HG02759 (cell line): ENCODE measurements around the gene UMPS.

ENCODE experiments used
- ATAC-seq: cut with Tn5 transposase; IDR thresholded peaks from one replicate; pipeline ENCODE4 v1.9.1; 2021; ENCODE audit warnings: mild to moderate bottlenecking, moderate library complexity; ENCODE audit not compliant: unreplicated experiment

UMPS gene

DNA sequence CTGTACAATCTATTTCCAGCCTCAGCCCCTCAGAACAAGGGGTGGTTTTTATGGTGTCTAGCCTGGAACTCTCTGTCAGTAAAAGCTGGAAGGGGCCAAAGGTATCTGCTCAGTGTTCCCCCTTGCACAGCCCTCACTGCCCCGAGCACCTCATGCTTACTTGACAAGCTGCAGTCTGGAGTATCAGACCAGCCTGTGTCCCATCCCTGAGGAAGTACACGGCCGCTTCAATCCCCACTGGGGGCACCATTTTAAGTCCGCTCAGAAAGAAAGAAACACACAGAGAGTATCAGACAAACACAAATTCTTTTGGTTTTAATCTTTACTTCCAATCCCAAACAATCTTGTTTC, 32.4 kb downstream of the UMPS start:
- ATAC-seq = no peak

GRCh38 chr3:124763206-124763605, 33.0 kb downstream of the UMPS start:
- no peak for ATAC-seq

GRCh38 chr3:124763644-124764358, 33.5 kb downstream of the UMPS start:
- ATAC-seq = no peak

DNA sequence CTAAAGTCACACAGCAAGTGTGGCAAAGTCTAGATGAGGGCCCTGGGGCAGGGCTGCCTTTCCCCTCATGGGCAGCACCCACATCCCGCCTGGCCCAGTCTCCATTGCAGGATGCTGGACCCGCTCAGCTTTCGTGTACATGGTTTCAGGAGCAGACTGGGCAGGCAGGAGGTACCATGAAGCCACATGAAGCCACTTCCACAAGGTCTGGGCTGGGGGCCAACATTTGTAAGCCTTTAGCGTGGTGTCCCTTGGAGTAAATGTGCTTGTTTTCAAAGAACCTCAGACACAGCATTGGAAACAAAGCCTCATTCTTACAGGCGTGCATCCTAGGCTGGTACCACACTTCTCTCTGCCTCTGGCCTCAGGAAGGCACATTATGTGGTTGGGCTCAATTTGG, 34.5 kb downstream of the UMPS start:
- ATAC-seq = no peak

GRCh38 chr3:124765197-124765840, 35.1 kb downstream of the UMPS start:
- ATAC-seq = no peak

DNA sequence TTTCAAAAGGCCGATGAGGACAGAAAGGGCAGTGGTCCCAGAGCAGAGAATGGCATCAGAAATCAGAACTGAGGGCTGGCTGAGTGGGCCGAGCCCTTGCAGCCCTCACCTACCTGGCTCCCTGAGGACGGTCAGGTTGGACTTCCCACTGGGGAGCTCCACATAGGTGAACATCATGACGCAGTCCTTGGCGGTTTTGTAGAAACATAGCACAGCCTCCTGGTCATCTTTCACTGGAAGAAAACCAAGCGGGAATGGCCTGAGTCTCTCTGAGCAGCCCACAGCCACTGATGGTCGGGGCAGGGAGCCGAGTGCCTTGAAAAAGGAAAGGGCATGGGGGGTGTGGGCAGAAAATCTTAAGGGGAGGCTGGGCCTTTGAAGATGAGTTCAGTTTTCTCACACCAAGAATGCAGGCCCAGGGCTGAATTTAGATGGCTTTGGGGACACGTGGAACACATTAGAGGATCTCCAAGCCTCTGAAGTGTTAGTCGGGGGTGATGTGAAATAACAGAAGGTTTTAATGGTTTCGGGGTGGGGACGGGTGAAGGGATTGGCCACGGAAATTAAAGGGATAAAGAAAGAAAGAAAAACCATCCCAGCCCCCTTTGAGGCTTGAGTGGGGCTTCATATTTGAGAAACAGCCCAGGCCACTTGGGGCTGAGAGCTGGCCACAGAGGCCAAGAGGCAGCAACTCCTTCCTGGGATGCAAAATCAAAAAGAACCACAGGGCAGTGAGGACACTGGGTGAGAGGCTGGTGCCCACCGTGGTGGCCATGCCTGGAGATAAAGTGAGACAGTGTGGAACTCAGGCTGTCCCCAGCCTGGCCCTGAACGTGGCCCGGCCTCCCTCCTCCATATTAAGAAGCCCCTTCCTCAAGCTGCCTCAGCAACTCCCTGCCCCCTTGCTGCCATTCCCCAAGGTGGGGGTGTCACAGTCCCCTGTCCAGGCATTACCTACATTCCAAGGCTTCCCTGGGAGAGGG, 36.2 kb downstream of the UMPS start:
- ATAC-seq = no peak

DNA sequence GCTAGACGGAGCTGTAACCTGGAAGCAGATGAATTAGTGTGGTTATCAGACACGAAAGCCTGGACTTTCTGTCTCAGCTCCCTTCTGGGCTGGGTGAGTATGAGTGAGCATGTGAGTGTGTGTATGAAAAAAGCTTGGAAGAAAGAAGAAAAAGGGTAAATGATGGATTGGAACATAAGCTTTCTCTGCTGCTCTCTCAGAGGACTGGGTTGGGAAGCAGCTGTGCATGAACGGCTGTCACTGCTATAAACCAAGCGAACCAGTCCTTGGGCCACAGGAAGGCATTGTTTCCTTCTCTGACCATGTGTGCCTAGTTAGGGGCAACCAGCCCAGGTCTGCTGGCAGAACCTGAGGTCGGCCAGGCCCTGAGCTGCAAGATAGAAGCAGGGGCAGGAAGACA, 37.0 kb downstream of the UMPS start:
- ATAC-seq = no peak

DNA sequence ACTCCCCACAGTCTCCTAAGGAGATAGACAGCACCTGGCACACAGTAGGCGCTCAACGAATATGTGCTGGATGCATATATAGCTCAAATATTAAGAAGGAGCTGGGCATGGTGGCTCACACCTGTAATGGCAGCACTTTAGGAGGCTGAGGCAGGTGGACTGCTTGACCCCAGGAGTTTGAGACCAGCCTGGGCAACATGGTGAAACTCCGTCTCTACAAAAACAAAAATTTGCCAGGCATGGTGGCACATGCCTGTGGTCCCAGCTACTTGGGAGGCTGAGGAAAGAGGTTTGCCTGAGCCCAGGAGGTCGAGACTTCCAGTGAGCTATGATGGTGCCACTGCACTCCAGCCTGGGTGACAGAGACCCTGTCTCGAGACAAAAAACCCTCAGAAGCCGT, 37.4 kb downstream of the UMPS start:
- no peak for ATAC-seq

- no peak for ATAC-seq
Observed at GRCh38 chr3:124768812-124769211, 38.6 kb downstream of the UMPS start.

DNA sequence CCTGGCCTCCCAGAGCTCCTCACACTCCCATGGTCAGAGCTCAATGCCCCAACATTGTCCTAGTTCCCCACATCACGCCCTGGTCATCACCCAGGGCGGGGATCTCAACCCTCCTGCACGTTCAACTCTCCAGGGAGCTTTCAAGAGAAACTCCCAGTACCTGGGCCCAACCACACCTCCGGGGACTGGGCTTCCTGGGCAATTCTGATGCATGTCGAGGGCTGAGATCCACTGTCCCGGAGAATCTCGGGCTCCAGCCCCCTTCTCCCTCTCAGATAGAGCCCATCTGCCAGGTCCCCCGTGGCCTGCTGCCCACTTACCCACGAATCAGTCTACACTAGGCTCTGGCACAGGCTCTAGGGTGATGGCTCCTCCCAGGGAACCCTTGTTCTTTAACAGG, 39.2 kb downstream of the UMPS start:
- ATAC-seq = no peak

DNA sequence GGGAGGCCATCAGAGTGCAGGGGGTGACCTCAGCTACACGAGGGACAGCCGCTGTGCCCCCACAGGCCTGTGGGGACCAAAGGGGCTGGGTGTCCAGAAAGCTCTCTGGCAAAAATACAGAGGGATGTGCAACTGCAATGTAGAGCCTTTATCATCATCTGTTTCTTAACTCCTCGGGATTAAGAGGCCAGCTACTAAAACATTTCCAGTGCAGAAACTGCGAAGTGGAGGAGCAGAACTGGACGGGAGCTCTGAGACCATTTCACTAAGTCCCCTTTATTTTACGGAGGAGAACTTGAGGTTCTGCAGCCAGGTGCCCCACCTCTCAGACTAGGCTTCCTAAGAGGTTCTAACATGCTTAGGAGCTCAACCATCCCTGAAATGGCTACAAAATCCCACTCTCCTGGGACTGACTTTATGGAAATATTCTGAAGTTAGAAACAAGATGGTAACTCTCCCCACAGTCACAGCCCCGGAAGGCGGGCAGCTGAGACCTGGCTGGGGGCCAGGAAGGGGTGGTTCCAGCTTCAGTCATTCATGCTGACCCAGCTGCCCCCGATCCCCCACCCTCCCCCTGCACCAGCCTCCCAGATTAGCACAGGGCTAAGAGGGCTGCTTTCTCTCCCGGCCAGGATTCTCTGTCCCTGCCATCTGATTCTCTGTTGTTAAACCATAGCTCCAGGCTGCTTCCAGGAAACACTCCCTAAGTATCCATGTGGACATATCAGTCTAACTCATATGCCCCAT, 40.3 kb downstream of the UMPS start:
- ATAC-seq = no peak

GRCh38 chr3:124771083-124771445, 40.8 kb downstream of the UMPS start:
- ATAC-seq = no peak

- ATAC-seq = no peak
Observed at GRCh38 chr3:124772081-124772831, 42.0 kb downstream of the UMPS start.

DNA sequence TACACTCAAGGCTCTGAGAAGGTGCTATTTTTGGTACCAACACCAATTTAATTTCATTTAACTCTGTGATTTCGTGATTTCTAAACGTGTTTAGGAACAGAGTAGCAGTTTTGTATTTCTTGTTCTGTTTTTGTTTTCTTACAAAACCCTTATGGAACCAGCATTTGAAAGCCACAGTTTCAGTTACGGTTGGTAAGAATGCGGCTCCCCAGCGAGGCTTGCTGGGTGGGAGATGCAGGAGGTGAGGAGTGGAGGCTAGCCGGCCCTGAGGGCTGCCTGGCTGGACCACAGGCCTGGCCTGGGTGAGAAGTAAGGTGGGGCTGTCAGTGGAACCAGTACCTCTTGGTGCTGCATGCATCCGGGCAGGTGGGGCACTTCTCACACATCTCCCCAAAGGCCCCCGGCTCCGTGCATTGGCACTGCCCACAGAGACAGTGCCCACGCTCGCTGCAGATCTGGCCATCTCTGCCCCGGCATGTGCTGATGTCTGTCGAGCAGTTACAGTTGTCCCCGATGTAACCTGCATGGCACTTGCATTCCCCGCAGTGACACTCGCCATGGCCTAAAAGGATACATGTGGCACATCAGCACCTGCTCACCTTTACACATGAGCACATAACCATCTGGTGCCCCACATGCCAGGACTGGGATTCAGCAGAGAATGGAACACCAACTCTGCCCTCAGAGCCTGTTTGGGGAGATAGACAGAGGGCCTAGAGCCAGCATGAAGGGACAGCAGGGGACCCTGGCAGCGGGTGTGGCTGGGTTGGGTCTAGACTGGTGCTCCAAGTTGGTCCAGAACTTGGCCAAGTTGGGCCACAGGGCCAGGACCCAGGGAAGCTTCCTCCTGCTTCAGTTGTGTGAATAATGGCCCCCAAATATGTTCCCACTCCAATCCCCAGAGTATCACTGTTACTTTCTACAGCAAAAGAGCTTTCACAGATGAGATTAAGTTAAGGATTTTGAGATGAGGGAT, 43.4 kb downstream of the UMPS start:
- ATAC-seq = no peak

DNA sequence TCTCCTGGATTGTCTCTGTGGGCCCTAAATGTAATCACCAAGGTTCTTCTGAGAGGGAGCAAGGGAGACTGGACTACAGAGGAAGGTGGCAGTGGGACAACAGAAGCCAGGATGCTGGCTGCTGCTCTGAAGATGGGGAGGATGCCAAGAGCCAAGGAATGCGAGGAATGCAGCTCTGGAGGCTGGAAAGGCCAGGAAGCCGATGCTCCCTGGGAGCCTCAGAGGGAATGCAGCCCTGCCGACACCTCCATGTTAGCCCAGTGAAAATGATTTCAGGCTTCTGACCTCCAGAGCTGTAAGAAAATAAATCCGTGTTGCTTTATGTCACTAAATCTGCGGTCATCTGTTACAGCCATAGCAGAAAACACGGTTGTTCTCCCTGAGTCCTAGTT, 44.1 kb downstream of the UMPS start:
- ATAC-seq = no peak

GRCh38 chr3:124774841-124775402, 44.7 kb downstream of the UMPS start:
- ATAC-seq = no peak

DNA sequence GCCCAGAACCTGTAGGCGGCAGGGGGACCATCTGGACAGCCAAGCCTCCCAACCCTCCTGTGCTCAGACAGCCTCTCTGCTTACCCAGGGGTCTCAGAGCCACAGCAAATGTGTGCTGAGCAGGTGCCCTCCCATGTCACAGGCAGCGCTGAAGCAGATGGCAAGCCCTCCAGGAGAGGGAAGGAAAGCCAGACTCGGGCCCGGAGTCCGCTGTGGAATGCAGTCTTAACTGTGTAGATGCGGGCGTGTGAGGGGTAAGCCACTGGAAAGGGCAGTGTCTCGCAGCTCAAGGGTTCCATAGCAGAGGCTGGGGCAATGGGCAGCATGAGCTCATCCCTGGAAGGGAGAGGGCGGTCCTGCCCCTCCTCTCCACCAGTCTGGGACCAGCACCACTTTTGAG, 45.6 kb downstream of the UMPS start:
- no peak for ATAC-seq

DNA sequence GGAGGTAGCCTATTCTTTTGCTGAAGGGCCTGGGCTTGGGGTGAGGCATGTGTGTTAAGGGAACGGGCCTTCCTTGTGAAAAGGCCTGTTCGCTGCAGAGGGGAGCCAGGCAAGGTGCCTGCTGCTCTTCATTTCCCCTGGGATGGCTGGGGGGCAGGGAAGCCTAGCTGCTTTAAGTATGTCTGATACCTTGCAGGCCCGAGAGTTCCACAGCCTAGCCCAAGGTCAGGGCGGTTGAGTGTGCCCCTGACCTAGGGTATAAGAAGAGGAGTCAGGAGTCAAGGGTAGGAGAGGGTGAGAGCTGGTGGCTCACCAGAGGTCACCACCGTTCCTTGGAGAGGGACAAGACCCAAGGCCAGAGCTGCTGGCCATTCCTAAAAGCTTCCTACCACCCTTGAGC, 46.6 kb downstream of the UMPS start:
- ATAC-seq = no peak
